Adipose tissue (tissue), 3 donors: ENCODE results near the gene LRRC8A. TPM values are rescaled to one million over a fixed set of nuclear protein-coding genes. Genes with fewer than 3 reads are reported as not detected.
"Not testable (repeated sequence)": the region's sequence is repeated elsewhere in the genome, so short reads cannot be mapped to it uniquely, and the experiment has no call there.

Experiments used
- H3K27ac ChIP-seq: one replicate; pipeline ENCODE4 v1.5.1; 2013; ENCODE audit warnings: low read depth, low read length
- WGBS, 3 donors: extraction: QIAGEN DNeasy Blood & Tissue Kit; methylation state at CpG; one replicate each; pipeline ENCODE4 v1.1.7; 2013; 5-methylcytosine and 5-hydroxymethylcytosine counted together
- polyA plus RNA-seq, 3 donors: library from polyadenylated mRNA; stranded (reverse); fragments of 200-250 nt; gene quantifications; one replicate each; pipeline ENCODE4 v1.2.3, GENCODE V29; 2013
- donor health status: healthy with polysubstance abuse.
- donor health status: Bipolar disorder and iron deficiency.
- donor health status: healthy.

LRRC8A gene
- polyA plus RNA-seq, 3 donors, result 15.3 to 31.3 (median 21.6) TPM

DNA sequence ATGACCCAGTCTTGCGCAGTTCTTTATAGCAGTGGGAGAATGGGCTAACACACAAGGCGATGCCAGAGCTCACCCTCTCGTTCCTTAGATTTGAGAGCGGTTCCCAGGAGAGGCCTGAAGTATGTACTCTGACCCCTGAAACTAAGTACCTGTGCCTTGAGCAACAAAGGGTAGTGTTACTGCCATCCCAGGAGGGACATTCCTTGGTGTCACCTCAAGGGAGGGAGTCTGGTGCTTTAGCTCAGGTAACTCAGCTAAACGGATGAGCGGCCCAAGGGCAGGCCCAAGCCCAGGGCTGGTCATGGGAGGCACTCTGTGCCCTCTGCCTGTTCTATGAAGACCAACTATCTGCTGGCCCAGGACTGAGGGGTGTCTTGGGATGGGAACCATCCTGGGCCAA, 20.4 kb upstream of the LRRC8A start:
- H3K27ac ChIP-seq, result no peak overlapping the region

DNA sequence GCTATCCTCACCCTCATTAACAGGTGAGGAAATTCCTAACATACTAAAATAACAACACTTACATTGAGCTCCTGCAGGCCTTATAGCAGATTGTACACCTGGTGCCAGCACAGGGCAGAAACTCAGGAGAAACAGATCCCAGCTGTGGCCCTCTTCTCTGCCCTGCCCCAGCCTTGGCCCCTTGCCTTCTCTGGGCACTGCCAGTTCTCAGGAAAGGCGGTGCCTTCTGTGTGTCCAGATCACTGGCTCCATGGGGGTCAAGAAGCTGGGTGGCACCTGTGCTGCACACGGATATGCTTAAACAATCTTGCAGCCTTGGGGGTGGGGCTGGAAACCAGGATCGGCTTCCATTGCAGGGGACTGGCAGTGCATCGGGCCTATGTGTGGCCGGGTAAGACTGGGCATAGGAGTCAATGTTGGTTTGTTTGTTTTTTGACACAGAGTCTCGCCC, 19.5 kb upstream of the LRRC8A start:
- WGBS, 3 donors, result 27 to 92% (median 79%) methylated on average over 6 of the region's 6 CpGs

More for the DNA sequence above, 20.4 kb upstream of the LRRC8A start:
- WGBS, 3 donors, result 75 to 81% (median 81%) methylated on average over 6 of the region's 6 CpGs

DNA sequence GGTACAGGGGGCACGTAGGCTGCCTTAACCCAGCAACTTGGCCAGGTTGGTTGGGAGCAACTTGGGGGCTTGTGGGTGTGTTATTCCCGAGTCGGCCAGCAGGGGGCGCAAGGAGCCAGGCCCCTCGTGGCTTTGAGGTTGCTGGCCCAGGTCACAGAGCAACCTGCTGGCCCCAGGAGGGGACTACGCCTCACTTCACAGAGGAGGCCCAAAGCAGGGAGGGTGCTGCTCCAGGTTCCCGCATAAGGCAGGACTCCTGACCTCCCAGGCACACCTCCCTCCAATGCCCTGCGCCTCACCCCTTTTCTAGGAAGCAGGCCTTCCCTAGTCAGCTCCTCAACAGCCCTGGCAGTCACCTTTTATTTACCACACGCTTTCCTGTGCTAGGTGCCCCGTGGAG, 18.3 kb upstream of the LRRC8A start:
- no peak overlapping the region for H3K27ac ChIP-seq
- 23 to 27% (median 24%) methylated on average over 8 to 10 of the region's 10 CpGs for WGBS, 3 donors

More for the DNA sequence above, 19.5 kb upstream of the LRRC8A start:
- H3K27ac ChIP-seq, result no peak overlapping the region

DNA sequence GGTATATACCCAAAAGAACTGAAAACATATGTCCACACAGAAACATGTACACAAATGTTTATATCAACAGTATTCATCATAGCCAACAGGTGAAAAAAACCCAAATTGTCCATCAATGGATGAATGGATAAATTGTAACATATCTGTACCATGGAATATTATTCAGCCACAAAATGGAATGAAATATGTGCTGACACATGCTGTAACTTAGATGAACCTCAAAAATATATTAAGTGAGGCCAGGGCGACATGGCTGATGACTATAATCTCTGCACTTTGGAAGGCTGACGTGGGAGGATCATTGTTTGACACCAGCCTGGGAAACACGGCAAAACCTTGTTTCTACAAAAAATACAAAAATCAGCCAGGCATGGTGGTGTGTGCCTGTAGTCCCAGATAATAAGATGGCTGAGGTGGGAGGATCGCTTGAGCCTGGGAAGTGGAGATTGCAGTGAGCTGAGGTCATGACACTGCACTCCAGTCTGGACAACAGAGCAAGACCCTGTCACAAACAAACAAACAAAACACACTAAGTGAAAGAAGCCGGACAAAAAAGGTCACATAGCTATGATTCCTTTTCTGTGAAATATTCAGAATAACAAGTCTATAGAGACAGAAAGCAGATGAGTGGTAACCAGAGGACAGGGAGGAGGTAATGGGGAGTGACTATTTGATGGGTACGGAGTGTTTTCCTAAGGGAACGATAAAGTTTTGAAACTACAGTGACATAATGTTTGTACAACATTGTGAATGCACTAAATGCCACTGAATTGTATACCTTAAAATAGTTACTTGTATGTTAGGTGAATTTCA, 11.6 kb upstream of the LRRC8A start:
- 84 to 86% (median 85%) methylated on average over 7 of the region's 7 CpGs for WGBS, 3 donors
- H3K27ac ChIP-seq, result no peak overlapping the region

DNA sequence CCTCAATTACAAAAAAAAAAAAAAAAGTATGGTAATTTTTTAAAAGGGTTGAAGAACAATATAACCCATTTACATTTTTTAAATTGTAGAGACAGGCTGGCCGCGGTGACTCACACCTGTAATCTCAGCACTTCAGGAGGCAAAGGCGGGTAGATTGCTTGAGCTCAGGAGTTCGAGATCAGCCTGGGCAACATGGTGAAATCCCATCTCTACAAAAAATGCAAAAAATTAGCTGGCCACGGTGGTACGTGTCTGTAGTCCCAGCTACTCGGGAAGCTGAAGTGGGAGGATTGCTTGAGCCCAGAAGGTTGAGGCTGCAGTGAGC, 11.0 kb upstream of the LRRC8A start:
- H3K27ac ChIP-seq, result not testable (repeated sequence)
- 90% methylated on average over 7 of the region's 7 CpGs for WGBS, 3 donors

DNA sequence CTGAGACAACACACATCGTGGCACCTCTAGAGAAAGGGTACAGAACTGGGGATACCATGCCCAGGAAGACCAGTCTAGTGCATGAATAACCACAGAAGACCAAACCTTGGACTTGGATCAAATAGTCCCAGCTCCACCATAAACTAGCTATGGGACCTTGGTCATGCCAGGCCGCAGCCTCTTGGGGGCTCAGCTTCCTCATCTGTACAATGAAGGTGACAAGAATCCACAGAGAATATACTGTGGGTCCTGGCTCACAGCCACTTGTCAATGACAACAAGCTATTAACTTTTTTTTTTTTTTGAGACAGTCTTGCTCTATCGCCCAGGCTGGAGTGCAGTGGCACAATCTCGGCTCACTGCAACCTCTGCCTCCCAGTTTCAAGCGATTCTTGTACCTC, 4.1 kb upstream of the LRRC8A start:
- WGBS, 3 donors, result 75 to 81% (median 80%) methylated on average over 5 of the region's 5 CpGs
- no peak overlapping the region for H3K27ac ChIP-seq

DNA sequence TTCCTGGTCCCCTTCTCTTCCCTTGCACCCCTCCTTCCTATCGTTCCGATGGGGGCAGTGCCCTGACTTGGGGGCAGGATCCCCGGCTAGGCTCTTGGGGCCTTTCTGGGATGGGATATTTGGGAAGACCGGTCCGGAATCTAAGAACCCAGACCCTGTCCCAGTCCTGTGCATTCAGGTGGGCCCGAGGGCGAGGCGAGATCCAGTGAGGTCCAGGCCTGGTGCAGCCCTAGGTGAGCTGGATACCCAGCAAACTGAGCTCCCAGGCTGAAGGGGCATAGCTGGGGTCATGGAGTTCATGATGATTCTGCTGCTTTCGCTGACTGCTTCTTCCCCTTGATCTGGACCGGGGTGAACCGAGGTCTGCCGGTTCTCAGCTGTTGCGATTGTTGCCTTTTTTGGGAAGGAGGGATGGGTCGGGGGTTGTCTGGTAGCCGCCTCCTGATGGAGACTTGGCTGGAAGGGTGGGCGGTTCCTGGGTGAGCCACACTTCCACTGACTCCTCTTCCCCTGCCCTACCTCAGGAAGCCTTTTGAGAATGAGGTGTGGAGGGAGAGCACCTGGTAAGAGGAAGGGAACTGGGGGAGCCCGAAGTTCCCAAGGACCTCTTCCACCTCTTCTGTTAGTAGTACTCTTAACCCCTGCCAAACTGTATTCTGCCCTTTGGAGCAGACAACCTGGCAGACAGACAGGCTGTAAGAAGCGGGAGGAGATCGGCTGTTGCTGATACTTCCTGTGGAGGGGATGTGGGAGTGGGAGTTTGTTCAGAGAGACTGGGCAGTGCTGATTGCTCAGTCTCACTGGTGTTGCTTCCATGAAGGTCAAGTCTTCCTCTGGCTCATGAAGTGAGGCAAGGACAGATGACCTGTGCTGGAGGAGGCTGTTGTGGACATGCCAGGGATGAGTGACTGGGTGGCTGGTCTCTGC, 1.0 kb downstream of the LRRC8A start:
- 0 to 1% (median 0%) methylated on average over 18 to 19 of the region's 19 CpGs for WGBS, 3 donors
- H3K27ac ChIP-seq, result no peak overlapping the region

DNA sequence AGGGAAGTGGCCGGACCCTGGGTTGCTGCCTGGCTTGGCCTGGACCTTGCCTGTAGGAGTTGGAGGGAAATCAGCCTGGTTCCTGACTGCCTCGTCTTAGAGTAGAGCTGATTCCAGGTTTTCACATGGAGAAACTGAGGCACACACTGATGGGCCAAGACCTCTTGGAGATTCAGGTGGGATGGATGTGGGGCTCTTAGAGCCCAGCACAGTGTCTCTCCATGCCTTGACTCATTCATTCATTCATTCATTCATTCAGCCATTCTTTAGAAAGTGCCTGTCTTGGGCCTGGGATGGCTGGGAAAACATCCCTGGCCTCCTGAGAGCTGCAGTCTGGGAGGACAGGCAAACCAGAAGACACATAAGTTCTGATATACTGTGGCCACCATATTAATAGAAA, 2.2 kb downstream of the LRRC8A start:
- H3K27ac ChIP-seq, result no peak overlapping the region
- WGBS, 3 donors, result 63 to 78% (median 67%) methylated on average over 2 of the region's 2 CpGs

DNA sequence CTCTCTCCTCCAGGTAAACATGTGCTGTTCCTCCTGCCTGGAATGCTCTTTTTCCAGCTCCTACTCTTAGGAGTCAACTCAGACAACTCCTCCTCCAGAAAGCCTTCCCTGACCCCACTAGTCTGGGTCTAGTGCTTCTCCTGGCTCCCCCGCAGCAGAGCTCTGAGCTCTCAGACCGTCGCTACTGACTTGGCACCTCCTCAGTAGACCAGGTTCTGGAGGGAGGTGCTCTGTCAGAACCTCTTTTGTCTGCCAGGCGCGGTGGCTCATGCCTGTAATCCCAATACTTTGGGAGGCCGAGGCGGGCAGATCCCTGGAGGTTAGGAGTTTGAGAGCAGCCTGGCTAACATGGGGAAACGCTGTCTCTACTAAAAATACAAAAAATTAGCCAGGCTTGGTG, 3.4 kb downstream of the LRRC8A start:
- WGBS, 3 donors, result 82 to 93% (median 88%) methylated on average over 8 of the region's 8 CpGs

DNA sequence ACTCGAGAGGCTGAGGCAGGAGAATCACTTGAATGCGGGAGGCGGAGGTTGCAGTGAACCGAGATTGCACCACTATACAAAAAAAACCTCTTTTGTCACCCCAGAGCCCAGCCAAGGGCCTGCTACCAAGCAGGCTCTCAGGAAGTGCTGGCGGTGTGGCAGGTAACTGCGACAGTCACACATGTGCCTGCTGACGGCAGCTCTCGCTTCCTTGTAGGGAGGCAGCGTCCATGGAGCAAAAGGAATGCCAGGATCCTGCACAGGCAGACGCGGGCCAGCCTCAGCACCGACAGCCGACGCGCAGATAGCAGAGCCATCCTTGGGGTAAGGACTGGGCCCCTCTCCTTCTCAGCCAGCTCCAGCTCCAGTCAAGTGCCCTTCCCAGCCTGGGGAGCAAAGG, 3.9 kb downstream of the LRRC8A start:
- no peak overlapping the region for H3K27ac ChIP-seq
- WGBS, 3 donors, result 67 to 86% (median 79%) methylated on average over 9 to 15 of the region's 15 CpGs

More for the DNA sequence above, 3.4 kb downstream of the LRRC8A start:
- no peak overlapping the region for H3K27ac ChIP-seq

DNA sequence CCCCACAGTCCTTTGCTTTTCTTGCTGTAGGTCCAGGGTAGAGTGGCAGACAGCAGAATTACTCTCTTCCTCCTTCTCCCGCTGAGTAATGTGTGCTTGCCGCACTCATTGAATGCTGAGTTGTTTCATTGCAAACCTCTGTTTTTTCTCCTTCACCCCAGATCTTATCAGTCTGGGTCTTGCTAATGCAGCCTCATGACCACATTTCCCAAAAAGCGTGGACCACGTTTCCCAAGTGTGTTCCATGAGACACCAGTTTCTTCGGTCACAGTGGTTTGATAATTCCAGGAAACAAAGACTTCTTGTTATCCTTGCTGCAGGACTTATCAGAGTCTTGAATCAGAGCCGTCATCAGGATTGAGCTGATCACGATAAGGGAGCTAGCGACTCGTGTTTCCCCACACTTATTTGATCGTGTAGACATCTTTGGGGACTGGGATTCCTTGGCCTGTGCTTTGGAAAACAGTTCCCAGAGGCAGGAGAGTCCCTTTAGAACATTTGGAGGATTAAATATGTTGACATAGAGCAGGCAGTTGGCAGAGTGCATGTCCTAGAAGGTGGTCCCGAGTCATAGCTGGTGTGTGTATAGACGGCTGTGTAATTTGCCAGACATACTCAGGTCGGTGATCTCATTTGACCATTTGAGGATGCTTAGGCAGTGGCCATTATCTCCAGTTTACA, 4.4 kb downstream of the LRRC8A start:
- WGBS, 3 donors, result 59 to 67% (median 66%) methylated on average over 13 of the region's 13 CpGs
- H3K27ac ChIP-seq, result no peak overlapping the region

DNA sequence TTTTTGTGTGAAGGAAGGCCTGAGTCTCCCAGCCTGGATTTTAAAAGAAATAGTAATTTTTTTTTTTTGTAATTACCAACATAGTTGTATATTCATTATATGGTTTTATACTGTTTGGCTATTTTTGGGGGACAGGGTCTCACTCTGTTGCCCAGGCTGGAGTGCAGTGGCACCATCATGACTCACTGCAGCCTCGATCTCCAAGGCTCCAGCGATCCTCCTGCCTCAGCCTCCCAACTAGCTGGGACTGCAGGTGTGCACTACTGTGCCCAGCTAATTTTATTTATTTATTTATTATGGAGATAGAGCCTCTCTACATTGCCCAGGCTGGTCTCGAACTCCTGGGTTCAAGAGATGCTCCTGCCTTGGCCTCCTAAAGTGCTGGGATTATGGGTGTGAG, 5.1 kb downstream of the LRRC8A start:
- WGBS, 3 donors, result 95 to 99% (median 98%) methylated on average over 3 of the region's 3 CpGs
- H3K27ac ChIP-seq, result no peak overlapping the region

DNA sequence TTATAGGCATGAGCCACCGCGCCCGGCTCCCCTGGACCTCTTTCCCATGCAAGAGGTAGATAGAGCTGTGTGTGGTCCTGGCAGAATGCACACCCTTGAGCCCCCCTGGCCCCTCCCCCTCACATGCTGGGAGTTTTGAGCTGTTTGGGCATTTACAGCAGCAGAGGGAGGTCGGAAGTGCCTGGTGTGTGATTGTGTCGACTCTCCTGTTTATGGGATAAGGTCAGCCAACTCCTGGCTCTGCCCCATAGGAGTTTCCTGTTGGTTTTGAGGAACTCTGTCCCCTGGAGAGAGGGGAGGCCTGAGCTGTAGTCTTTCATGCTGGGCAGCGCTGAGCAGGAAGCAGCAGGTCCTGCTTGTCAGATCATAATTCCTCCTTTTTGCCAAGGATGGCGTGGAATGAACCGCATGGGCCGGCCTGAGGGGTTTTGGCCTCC, 6.0 kb downstream of the LRRC8A start:
- WGBS, 3 donors, result 45 to 65% (median 47%) methylated on average over 9 of the region's 9 CpGs
- H3K27ac ChIP-seq, result no peak overlapping the region

DNA sequence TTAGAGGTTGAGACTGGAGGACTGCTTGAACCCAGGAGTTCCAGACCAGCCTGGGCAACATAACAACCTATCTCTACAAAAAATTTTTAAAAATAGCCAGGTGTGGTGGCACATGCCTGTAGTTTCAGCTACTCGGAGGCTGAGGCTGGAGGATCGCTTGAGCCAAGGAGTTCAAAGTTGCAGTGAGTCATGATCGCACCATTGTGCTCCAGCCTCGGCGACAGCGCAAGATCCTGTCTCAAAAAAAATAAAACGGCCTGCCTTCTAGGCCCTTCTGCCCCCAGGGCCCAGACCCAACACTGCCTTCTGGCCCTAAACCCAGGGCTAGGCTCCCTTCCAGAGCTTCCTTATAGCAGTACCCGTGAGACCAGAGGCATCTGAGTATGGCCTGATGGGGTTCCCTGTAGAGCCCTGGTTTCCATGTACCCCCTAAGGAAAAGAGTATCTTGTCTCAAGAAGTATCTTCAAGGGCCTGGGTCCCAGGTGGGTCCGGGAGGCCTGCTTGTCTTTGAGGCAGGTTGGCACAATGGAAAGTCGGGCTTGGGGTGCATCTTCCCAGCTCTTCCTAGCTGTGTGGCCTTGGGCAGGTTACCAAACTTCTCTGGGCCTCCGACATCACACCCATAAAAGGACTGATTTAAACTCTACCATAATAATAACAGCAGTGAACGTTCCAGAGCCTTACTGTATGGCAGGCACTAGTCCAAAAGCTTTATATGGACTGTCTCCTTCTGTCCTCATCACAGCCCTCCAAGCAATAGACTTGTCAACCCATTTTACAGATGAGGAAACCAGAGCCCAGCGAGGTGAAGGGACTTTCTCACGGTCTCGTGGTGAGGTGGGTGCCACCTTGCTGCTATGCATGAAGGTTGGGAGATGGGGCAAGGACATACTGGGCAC, 9.6 kb downstream of the LRRC8A start:
- WGBS, 3 donors, result 75 to 84% (median 77%) methylated on average over 15 of the region's 15 CpGs
- H3K27ac ChIP-seq, result no peak overlapping the region

DNA sequence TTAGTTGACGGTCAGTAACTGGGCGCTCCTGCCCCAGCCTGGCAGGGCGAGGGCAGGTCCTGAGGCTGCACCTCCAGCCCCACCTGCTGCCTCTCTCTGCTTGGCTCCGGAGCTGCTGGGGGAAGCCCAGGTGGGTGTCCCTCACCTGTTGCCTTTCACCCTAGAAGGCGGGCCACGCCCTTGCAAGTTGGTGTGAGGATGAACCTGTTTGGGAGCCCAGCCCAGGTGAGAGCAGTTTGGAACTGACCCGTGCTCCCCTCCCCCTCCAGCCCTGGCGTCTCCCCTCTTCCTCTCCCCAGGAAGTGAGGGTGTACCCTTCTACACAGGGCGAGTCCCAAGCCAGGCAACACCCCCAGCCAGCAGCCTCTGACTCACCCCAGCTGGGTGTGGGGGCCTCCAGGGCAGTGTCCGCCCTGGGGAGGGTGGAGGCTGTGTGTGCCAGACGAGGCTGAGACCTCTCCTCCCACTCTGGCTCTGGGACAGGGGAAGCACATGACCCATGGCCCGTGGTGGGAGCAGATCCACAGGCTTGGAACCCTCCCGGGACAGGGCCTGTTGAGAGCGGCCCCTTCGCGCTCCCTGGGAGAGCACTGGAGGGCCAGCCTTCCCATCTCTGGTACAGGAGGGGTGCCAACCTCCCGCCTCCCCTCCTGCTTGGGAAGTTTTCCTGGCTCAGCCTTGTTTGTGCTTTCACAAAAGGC, 10.4 kb downstream of the LRRC8A start:
- 44 to 55% (median 48%) methylated on average over 16 to 17 of the region's 17 CpGs for WGBS, 3 donors
- no peak overlapping the region for H3K27ac ChIP-seq

DNA sequence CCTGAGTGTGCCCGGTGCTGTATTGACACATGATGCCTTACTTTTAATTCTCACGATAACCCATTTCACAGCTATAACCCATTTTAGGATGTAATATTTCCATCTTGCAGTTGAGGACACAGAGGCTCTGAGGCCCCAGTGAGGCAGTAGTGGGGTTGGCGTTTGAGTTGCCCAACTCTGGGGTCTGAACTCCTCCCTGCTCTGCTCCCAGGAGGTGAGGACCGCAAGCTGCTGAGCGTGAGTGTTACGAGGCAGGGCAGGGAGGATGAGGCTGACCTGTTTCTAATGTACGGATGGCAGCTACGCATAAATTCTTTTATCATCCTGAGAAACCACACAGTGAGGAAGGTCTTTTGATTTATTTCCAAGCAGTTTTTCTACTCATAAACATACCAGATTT, 11.4 kb downstream of the LRRC8A start:
- WGBS, 3 donors, result 75 to 85% (median 81%) methylated on average over 8 of the region's 8 CpGs
- H3K27ac ChIP-seq, result no peak overlapping the region

DNA sequence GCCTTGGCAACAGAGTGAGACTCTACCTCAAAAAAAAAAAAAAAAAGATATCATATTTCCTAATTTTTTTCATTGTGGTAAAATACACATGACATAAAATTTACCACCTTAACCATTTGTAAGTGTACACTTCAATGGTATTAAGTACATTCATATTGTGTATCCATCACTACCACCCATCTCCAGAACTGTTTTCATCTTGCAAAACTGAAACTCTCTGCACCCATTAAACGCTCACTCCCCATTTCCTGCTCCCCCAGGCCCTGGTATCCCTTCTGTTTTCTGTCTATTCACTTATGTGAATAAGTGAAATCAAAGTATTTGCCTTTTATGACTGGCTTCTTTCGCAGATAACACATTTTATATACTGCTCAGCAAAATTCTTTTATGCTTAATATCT, 12.8 kb downstream of the LRRC8A start:
- WGBS, 3 donors, result 77 to 86% (median 79%) methylated on average over 2 of the region's 2 CpGs

More for the DNA sequence above, 12.8 kb downstream of the LRRC8A start:
- no peak overlapping the region for H3K27ac ChIP-seq
